ENCODE measurements around the gene GAK. TPM values are rescaled to one million over a fixed set of nuclear protein-coding genes. Genes with fewer than 3 reads are reported as not detected.

GAK gene
- total RNA-seq, 1 experiment from 2014 or later: 81.1 TPM

DNA sequence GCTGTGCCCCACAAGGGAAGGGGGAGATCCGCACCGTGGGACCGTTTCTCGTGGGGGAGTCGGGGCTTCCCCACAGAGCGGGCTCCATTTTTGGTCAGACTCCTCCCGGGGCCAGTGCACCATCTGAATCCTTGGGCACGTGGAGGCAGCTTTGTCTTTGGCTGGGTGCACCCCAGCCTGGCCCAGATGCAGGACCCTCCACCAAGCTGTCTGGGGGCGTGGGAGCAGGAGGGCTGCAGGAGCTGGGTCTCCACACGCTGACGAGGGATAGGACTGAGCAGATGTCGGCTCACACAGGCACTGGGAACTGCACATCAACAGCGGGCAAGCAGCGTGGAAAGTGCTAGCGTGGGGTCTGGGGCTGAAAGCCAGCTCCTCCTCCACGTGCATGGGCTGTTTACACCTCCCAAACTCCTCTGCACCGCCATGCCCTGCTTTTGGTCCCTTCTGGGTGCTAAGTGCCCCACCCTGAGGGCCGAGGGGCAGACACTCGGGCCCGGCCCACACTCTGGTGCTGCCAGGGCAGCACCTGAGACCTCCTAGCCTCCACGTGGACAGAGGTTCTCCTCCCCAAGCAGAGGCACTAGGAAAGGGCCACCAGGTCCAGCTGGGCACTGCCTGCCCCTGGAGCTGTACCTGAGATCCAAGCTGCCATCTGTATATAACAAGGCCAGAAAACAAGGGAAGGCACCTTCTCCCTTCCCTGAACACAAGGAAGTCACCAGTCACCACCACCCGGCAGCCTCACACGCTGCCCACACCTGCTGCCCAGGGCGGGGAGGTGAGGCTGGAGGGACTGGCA lies 27.4 kb upstream of the GAK start:
- no peaks in the 10 kb centered on the region for H3K27me3 ChIP-seq
- no peaks in the 10 kb centered on the region for H3K36me3 ChIP-seq
- no peak overlapping the region for H3K27ac ChIP-seq
- H3K4me3 ChIP-seq: no peak overlapping the region
- DNase-seq: no peak
- peaks cover 5% of the 10 kb centered on the region; the same call in 1 of the 2 replicates for H3K4me1 ChIP-seq
- no peaks in the 10 kb centered on the region for H3K9me3 ChIP-seq (replicated peaks)

DNA sequence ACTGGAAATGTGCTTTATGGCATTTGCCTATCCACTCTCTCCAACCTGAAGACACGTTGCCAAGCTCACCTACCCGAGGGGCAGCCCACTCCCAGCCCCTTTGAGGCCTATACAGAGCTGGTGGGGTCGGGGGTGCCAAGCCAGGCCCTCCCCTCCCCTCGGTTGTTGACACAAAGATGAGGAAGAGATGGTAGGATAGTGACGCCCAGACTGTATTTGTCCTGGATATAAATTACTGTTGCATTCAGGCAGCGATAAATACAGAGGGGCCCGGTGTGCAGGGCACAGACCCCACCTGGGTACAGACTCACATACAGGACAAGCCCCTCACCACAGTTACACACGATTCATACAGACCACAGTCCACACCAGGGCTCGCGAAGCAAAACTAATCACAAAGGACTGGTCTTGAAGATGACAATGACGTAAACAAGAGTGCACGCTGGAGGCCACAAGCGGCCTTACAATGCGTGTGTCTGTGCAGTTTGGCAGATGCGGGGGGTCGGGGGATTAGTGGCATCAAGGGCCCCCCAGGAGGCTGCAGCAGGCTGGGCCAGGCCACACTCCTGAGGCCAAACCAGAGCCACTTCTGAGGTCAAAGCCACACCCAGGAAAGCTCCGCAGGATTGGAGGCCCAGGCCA lies 26.7 kb upstream of the GAK start:
- no peaks in the 10 kb centered on the region for H3K9me3 ChIP-seq (replicated peaks)
- H3K4me1 ChIP-seq: peaks cover 5% of the 10 kb centered on the region; the same call in 1 of the 2 replicates
- H3K36me3 ChIP-seq: no peaks in the 10 kb centered on the region
- H3K27ac ChIP-seq: peak overlapping the region; percentile 12; the same call in 1 of the 2 replicates
- no peak overlapping the region for H3K4me3 ChIP-seq
- DNase-seq: peak; percentile 67 to 68
- no peaks in the 10 kb centered on the region for H3K27me3 ChIP-seq

DNA sequence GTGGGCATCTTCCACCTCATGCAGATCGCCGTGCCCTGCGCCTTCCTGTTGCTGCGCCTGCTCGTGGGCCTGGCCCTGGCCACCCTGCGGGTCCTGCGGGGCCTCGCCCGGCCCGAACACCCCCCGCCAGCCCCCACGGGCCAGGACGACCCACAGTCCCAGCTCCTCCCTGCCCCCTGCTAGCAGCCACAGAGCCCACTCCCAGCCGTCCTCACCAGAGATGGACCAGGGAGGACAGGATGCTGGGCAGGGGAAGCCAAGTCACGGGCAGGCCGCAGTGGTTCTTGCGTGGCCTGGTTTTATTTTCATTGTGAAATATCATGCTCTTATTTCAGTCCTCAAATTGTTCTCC lies 26.2 kb upstream of the GAK start:
- Histone ChIP-seq H3K36me3 (no peaks in the 10 kb centered on the region), H3K27ac (no peak overlapping the region; the same call in 1 of the 2 replicates)
- DNase-seq: no peak

DNA sequence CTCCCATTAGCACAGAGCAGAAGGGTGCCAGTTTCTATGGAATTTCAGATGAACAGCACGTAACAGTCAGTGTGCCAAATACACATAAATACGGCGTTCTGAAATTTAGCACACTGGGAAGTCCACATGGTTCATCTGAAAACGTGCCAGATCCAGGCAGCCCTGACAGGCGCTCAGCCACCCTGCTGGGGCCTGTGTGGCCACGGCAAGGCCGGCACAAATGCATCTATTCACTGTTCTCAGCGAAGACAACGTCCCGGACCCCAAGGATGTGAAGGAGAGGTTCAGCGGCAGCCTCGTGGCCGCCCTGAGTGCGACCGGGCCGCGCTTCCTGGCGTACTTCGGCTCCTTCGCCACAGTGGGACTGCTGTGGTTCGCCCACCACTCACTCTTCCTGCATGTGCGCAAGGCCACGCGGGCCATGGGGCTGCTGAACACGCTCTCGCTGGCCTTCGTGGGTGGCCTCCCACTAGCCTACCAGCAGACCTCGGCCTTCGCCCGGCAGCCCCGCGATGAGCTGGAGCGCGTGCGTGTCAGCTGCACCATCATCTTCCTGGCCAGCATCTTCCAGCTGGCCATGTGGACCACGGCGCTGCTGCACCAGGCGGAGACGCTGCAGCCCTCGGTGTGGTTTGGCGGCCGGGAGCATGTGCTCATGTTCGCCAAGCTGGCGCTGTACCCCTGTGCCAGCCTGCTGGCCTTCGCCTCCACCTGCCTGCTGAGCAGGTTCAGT lies 25.6 kb upstream of the GAK start:
- Histone ChIP-seq H3K36me3 (no peaks in the 10 kb centered on the region), H3K4me3 (no peak overlapping the region), H3K4me1 (peaks cover 5% of the 10 kb centered on the region; the same call in 1 of the 2 replicates), H3K9me3 (replicated peaks) (no peaks in the 10 kb centered on the region), H3K27ac (no peak overlapping the region), H3K27me3 (no peaks in the 10 kb centered on the region)
- no peak for DNase-seq

More for the DNA sequence above, 26.2 kb upstream of the GAK start:
- Histone ChIP-seq H3K9me3 (replicated peaks) (no peaks in the 10 kb centered on the region), H3K4me3 (no peak overlapping the region), H3K4me1 (peaks cover 5% of the 10 kb centered on the region; the same call in 1 of the 2 replicates), H3K27me3 (no peaks in the 10 kb centered on the region)

DNA sequence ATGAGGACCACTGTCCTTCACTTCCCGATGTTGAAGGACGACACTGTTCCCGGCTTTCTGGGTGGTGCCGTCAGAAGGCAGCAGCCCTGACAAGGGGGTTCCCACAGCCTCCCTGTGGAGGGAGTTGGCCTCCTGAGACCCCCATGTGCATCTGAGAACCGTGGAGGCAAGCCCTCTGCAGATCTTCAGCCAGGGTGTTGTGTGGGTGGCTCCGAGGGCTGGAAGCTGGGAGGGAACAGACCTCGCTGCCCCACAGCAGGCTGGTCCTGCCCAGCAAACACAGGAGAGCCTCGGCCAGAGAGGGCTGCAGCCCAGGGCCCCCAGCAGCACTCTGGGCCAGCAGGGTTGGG lies 25.1 kb upstream of the GAK start:
- Histone ChIP-seq H3K27me3 (no peaks in the 10 kb centered on the region), H3K9me3 (replicated peaks) (no peaks in the 10 kb centered on the region), H3K27ac (no peak overlapping the region), H3K4me1 (peaks cover 5% of the 10 kb centered on the region; the same call in 1 of the 2 replicates), H3K36me3 (no peaks in the 10 kb centered on the region), H3K4me3 (no peak overlapping the region)
- no peak for DNase-seq

DNA sequence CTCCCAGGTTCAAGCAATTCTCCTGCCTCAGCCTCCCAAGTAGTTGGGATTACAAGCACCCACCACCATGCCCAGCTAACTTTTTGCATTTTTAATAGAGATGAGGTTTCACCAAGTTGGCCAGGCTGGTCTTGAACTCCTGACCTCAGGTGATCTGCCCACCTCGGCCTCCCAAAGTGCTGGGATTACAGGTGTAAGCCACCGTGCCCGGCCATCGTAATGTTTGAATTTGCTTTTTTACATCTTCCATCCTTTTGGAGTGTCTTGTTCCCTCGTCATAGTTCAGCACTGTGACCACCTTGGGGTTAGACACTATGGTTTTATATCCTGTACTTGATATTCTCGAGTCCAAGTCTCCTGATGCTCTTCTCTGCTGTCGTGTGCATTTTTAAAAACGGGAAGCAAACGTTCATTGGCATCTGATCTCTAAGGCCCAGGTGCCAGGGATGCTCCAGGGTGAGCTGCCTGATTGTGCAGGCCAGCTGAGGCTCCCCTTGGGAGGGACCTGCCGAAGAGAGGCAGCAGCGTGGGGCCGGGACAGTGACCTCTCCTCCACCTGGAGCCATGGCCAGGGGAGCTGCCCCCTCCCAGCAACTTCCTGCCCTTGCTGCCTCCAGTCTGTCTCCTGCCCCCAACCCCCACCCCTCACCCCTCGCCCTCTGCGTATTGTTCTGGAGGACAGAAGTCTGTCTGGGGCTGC lies 24.6 kb upstream of the GAK start:
- Histone ChIP-seq H3K27ac (no peak overlapping the region), H3K4me3 (no peak overlapping the region), H3K27me3 (no peaks in the 10 kb centered on the region), H3K9me3 (replicated peaks) (no peaks in the 10 kb centered on the region), H3K36me3 (no peaks in the 10 kb centered on the region), H3K4me1 (peaks cover 5% of the 10 kb centered on the region; the same call in 1 of the 2 replicates)
- no peak for DNase-seq

DNA sequence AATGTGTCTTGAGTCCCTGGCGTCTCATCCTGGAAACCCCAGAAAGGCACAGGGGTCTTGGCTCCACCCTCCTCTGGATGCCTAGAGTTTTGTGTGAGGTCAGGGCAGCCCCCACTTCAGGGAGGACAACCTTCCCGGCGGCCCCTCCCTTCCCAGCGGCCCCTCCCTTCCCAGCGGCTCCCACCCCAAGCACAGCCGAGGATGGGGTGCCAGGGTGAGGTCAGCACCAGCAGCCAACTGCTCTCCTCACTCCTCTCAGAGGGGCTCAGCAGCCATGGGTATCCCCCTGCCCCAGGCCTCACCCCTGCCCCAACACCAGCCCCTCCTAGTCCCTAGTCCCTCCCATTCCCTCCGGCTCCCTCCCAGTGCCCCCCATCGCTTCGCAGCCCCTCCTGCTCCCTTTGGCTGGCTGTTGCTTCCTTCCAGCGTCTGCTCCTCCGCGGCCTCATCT lies 23.8 kb upstream of the GAK start:
- no peaks in the 10 kb centered on the region for H3K36me3 ChIP-seq
- no peaks in the 10 kb centered on the region for H3K27me3 ChIP-seq
- no peak overlapping the region for H3K4me3 ChIP-seq
- H3K9me3 ChIP-seq (replicated peaks): no peaks in the 10 kb centered on the region
- H3K27ac ChIP-seq: no peak overlapping the region
- peaks cover 5% of the 10 kb centered on the region; the same call in 1 of the 2 replicates for H3K4me1 ChIP-seq
- DNase-seq: no peak

DNA sequence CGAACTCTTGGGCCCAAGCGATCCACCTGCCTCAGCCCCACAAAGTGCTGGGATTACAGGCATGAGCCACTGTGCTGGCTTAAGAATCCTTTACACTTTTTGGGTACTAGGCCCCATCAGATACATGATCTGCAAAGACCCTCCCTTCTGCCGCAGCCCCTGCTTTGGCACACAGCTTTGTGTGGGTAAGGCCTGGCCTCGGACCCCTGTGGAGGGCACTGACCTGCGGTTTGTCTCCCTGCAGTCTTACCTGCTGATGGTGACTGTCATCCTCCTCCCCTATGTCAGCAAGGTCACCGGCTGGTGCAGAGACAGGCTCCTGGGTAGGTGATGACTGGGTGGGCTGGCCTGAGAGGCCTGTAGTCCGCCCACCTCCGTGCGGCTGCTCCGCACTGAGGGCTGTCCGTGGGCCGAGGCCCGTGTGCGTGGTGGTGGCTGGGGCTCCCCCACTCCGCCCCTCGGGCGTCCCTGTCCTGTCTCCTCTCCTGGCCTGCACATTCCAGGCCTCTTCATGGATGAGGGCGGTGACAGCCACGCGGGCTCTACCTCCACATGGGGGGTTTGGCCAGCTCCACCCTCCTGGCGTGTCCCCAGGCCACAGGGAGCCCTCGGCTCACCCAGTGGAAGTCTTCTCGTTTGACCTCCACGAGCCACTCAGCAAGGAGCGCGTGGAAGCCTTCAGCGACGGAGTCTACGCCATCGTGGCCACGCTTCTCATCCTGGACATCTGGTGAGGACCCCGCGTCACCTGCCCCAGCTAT lies 23.2 kb upstream of the GAK start:
- DNase-seq: no peak
- no peak overlapping the region for H3K27ac ChIP-seq
- H3K4me3 ChIP-seq: no peak overlapping the region
- no peaks in the 10 kb centered on the region for H3K9me3 ChIP-seq (replicated peaks)
- H3K27me3 ChIP-seq: no peaks in the 10 kb centered on the region
- H3K4me1 ChIP-seq: peaks cover 5% of the 10 kb centered on the region; the same call in 1 of the 2 replicates
- H3K36me3 ChIP-seq: no peaks in the 10 kb centered on the region

DNA sequence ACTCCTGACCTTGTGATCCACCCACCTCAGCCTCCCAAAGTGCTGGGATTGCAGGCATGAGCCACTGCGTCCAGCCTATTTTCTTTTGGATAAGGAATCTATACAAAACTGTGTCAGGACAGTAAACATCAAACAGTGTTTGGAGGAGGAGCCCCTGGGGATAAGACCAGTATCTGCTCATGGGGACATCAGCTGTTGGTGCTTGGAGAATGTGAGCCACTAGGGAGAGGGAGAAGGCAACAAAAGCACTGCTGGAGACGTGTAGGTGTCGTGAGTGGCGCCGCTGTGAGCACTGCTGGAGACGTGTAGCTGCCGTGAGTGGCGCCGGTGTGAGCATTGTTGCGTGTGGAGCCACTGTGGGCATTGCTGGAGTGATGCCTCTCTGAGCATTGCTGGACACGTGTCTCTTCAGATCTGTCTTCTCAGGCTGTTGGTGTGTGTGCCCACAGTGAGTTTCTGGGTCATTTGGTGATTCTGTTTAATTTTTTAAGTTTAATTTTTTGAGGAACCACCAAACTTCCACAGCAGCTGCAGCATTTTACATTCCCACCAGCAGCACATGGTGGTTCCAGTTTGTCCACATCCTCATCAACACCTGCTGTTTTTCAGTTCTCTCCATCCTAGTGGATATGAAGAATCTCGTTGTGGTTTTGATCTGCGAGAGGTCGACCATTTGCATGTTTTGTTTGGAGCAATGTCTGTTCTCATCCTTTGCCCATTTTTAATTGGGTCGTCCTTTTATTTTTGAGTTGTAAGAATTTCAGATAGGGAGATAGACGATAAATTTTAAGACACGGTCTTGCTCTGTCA lies 22.3 kb upstream of the GAK start:
- no peak for DNase-seq
- H3K36me3 ChIP-seq: no peaks in the 10 kb centered on the region
- no peak overlapping the region for H3K4me3 ChIP-seq
- peaks cover 5% of the 10 kb centered on the region; the same call in 1 of the 2 replicates for H3K4me1 ChIP-seq
- H3K27ac ChIP-seq: no peak overlapping the region
- no peaks in the 10 kb centered on the region for H3K27me3 ChIP-seq
- no peaks in the 10 kb centered on the region for H3K9me3 ChIP-seq (replicated peaks)

DNA sequence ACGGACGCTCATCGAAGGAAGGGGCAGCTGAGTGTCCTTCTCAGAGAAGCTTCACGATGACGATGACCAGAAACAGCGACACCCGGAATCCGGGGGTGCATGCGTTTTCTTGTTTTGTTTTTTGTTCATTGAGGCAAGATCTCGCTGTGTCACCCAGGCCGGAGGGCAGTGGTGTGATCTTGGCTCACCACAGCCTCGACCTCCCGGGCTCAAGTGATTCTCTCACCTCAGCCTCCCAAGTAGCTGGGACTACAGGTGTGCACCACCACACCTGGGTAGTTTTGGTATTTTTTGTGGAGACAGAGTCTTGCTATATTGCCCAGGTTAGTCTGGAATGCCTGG lies 21.4 kb upstream of the GAK start:
- H3K27me3 ChIP-seq: no peaks in the 10 kb centered on the region

DNA sequence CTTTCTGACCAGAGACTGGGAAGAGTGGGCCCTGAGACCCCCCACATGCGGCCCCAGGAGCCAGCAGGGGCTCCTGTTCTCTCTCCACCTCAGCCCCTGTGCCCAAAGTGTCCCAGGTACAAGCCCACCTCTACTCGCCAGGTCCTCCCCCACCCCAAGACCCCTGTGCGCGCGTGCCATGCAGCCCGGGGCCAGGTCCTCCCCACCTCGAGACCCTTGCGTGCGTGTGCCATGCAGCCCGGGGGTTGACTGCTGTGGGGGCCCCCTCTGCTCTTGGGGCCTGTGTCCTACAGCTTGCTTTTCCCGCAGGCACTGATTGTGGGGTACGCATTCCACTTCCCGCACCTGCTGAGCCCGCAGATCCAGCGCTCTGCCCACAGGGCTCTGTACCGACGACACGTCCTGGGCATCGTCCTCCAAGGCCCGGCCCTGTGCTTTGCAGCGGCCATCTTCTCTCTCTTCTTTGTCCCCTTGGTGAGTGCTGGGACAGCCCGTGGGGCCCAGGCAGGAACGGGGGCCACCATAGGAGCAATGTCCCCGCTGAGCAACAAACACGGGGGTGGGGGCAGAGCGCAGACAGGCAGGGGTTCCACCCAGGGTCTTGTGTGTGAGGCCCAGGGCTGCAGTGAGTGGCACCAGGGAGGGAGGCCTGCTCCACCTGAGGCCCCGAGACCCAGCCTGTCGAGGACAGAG lies 20.9 kb upstream of the GAK start:
- no peaks in the 10 kb centered on the region for H3K9me3 ChIP-seq (replicated peaks)
- H3K36me3 ChIP-seq: no peaks in the 10 kb centered on the region
- H3K27me3 ChIP-seq: no peaks in the 10 kb centered on the region
- H3K4me1 ChIP-seq: no peaks in the 10 kb centered on the region
- no peak overlapping the region for H3K4me3 ChIP-seq
- DNase-seq: no peak
- H3K27ac ChIP-seq: no peak overlapping the region

More for the DNA sequence above, 21.4 kb upstream of the GAK start:
- Histone ChIP-seq H3K4me3 (no peak overlapping the region), H3K9me3 (replicated peaks) (no peaks in the 10 kb centered on the region), H3K4me1 (0 out of 2 replicates have a peak, but pooled peaks cover under 1% of the 10 kb centered on the region), H3K36me3 (no peaks in the 10 kb centered on the region), H3K27ac (no peak overlapping the region)
- no peak for DNase-seq

DNA sequence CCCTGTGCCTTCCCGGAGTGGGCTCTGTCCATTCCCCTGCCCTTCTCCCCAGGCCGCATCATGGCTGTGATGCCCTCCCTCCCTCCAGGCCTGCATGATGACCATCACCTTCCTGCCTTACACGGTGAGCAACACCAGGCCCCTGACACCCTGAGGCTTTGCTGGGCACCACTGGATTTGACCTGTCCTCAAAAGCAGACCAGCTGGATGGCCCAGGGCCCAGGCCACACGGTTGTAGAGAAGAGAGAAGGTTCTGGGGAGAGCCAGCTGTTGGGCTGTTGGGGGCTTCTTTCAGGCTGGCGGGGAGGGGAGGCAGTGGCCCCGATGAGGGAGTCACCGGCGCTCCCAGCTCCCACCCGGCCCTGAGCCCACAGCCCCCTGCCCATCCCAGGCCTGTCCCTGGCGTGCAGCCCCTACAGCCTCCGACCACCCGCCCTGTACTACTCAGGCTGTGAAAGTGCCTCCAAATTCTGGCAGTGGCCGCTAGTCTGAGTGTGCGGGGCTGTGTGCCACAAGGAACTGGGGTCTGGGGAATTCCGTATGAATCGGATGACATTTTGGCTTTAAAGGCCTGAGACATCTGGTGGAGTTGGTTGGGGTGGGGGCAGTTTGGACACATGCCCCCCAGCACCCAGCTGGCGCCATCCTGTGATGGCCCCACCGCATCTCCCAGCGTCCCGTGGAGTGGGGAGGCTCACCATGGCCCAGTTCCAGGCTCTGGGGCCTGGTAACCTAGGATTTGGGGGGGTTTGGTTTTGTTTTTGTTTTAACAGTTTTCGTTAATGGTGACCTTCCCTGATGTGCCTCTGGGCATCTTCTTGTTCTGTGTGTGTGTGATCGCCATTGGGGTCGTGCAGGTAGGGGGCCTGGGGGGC lies 19.7 kb upstream of the GAK start:
- DNase-seq: no peak

More for the DNA sequence above, 19.7 kb upstream of the GAK start:
- H3K36me3 ChIP-seq: no peaks in the 10 kb centered on the region
- H3K27me3 ChIP-seq: no peaks in the 10 kb centered on the region
- no peaks in the 10 kb centered on the region for H3K4me1 ChIP-seq
- H3K27ac ChIP-seq: no peak overlapping the region
- no peak overlapping the region for H3K4me3 ChIP-seq
- no peaks in the 10 kb centered on the region for H3K9me3 ChIP-seq (replicated peaks)
